Peyer's patch (tissue), 4 donors: ENCODE results near the gene PRKAR1B. TPM values are rescaled to one million over a fixed set of nuclear protein-coding genes. Genes with fewer than 3 reads are reported as not detected.

Source experiments
- DNase-seq, 3 donors: peaks; one replicate each; pipeline ENCODE4 v3.0.0-alpha.2; 2017 to 2019
- H3K27ac ChIP-seq, 4 donors: fragments of 200-600 bp; sonication (generic); one replicate each; pipeline ENCODE4 v1.5.1; 2016 to 2019
- H3K27me3 ChIP-seq, 2 donors: fragments of 200-600 bp; sonication (generic); one replicate each; pipeline ENCODE4 v1.5.1; 2019
- H3K36me3 ChIP-seq, 3 donors: fragments of 200-600 bp; sonication (generic); one replicate each; pipeline ENCODE4 v1.5.1; 2016 to 2019
- H3K4me1 ChIP-seq, 4 donors: fragments of 200-600 bp; sonication (generic); one replicate each; pipeline ENCODE4 v1.5.1; 2016 to 2019
- H3K4me3 ChIP-seq, 4 donors: fragments of 200-600 bp; sonication (generic); 1 replicate in 3 of 4; 2 replicates in 1 of 4; pipeline ENCODE4 v1.5.1; 2016 to 2019; ENCODE audit warnings: mild to moderate bottlenecking in 1 of 4
- H3K9me3 ChIP-seq, 4 donors: fragments of 200-600 bp; sonication (generic); one replicate each; pipeline ENCODE4 v1.5.1; 2016 to 2019; ENCODE audit warnings: mild to moderate bottlenecking in 1 of 4
- CTCF ChIP-seq, 6 experiments: fragments of 450-650 bp in 4 of 6; fragments of 200-600 bp in 2 of 6; sonication (generic) in 1 of 6; IDR thresholded peaks; one replicate each; pipeline ENCODE4 v1.5.1; 2017 to 2019; ENCODE audit warnings: antibody characterized with exemption in 6 of 6, mild to moderate bottlenecking in 3 of 6, moderate library complexity in 1 of 6
- POLR2A ChIP-seq, 2 donors: fragments of 450-650 bp; IDR thresholded peaks; one replicate each; pipeline ENCODE4 v1.5.1; 2017; ENCODE audit warnings: antibody characterized with exemption in 2 of 2, mild to moderate bottlenecking in 2 of 2, moderate library complexity in 2 of 2
- total RNA-seq, 4 donors: library from RNA; depleted of rRNA; stranded (reverse); fragments of >200 nt; gene quantifications; one replicate each; pipeline ENCODE4 v1.1.0, GENCODE V29; 2016

PRKAR1B gene
- total RNA-seq, 4 donors from 2014 or later = 13.0 to 42.9 (median 17.0) TPM

- Histone ChIP-seq H3K36me3 (peaks cover 0 to 7% (median 0%) of the 10 kb centered on the region in 3 donors), H3K27ac (peak overlapping the region in 1 of 4 donors; percentile 17), H3K4me1 (peaks cover 0 to 4% (median 0%) of the 10 kb centered on the region in 4 donors), H3K4me3 (no peak overlapping the region), H3K9me3 (peaks cover 0 to 3% (median 0%) of the 10 kb centered on the region in 4 donors), H3K27me3 (no peaks in the 10 kb centered on the region)
- DNase-seq = no peak
- TF ChIP-seq POLR2A (IDR thresholded peaks at IDR 0.05) = no peak
- no peak for TF ChIP-seq CTCF (IDR thresholded peaks at IDR 0.05)
Observed at GRCh38 chr7:590731-591551, 136.1 kb downstream of the PRKAR1B start.

GRCh38 chr7:589781-590575 lies 137.1 kb downstream of the PRKAR1B start:
- peaks cover 0 to 4% (median 0%) of the 10 kb centered on the region in 4 donors for H3K4me1 ChIP-seq
- TF ChIP-seq POLR2A (IDR thresholded peaks at IDR 0.05) = no peak
- no peak for TF ChIP-seq CTCF (IDR thresholded peaks at IDR 0.05)
- H3K4me3 ChIP-seq = no peak overlapping the region
- H3K9me3 ChIP-seq = peaks cover 0 to 3% (median 0%) of the 10 kb centered on the region in 4 donors
- DNase-seq = no peak
- H3K27me3 ChIP-seq = no peaks in the 10 kb centered on the region
- no peak overlapping the region for H3K27ac ChIP-seq
- peaks cover 0 to 4% (median 0%) of the 10 kb centered on the region in 3 donors for H3K36me3 ChIP-seq

- Histone ChIP-seq H3K4me3 (no peak overlapping the region), H3K4me1 (no peaks in the 10 kb centered on the region), H3K36me3 (peaks cover 0 to 10% (median 0%) of the 10 kb centered on the region in 3 donors), H3K9me3 (peaks cover 0 to 3% (median 0%) of the 10 kb centered on the region in 4 donors), H3K27me3 (no peaks in the 10 kb centered on the region), H3K27ac (peak overlapping the region in 2 of 4 donors; percentile 26 to 55)
- no peak for DNase-seq
- no peak for TF ChIP-seq CTCF (IDR thresholded peaks at IDR 0.05)
- no peak for TF ChIP-seq POLR2A (IDR thresholded peaks at IDR 0.05)
Observed at GRCh38 chr7:587767-588166, 139.3 kb downstream of the PRKAR1B start.

- no peak for DNase-seq
- Histone ChIP-seq H3K36me3 (peaks cover 0 to 10% (median 0%) of the 10 kb centered on the region in 3 donors), H3K9me3 (peaks cover 0 to 3% (median 0%) of the 10 kb centered on the region in 4 donors), H3K4me1 (no peaks in the 10 kb centered on the region), H3K4me3 (no peak overlapping the region), H3K27me3 (no peaks in the 10 kb centered on the region), H3K27ac (no peak overlapping the region)
- TF ChIP-seq CTCF (IDR thresholded peaks at IDR 0.05) (no peak), POLR2A (IDR thresholded peaks at IDR 0.05) (no peak)
Observed at GRCh38 chr7:586494-586893, 140.6 kb downstream of the PRKAR1B start.

- H3K27me3 ChIP-seq = no peaks in the 10 kb centered on the region
- H3K4me1 ChIP-seq = no peaks in the 10 kb centered on the region
- H3K9me3 ChIP-seq = peaks cover 0 to 3% (median 0%) of the 10 kb centered on the region in 4 donors
- TF ChIP-seq CTCF (IDR thresholded peaks at IDR 0.05) (no peak), POLR2A (IDR thresholded peaks at IDR 0.05) (no peak)
- peaks cover 0 to 10% (median 0%) of the 10 kb centered on the region in 3 donors for H3K36me3 ChIP-seq
- no peak overlapping the region for H3K27ac ChIP-seq
- no peak overlapping the region for H3K4me3 ChIP-seq
- no peak for DNase-seq
Observed at GRCh38 chr7:585873-586272, 141.2 kb downstream of the PRKAR1B start.
